DOHH2 (cell line): ENCODE data around the gene IRF6.

ENCODE experiments used
- H3F3A ChIP-seq: fragments of 200-600 bp; sonication (generic), shearing (Covaris generic); 2 replicates; pipeline ENCODE4 v1.6.0; 2016; ENCODE audit warnings: antibody characterized with exemption, mild to moderate bottlenecking; ENCODE audit not compliant: control insufficient read depth, insufficient read depth
- H3K27ac ChIP-seq: fragments of 200-600 bp; sonication (generic); 2 replicates; pipeline ENCODE4 v1.5.1; 2014; ENCODE audit warnings: low read depth, mild to moderate bottlenecking, low read length, moderate library complexity
- H3K27me3 ChIP-seq: fragments of 200-600 bp; sonication (generic); 2 replicates; pipeline ENCODE4 v1.6.1; 2014; ENCODE audit warnings: mild to moderate bottlenecking, low read length, mixed read lengths; ENCODE audit not compliant: control insufficient read depth
- H3K36me3 ChIP-seq: fragments of 200-600 bp; sonication (generic); 2 replicates; pipeline ENCODE4 v1.6.1; 2014; ENCODE audit warnings: mild to moderate bottlenecking, low read length, moderate library complexity, mixed read lengths; ENCODE audit not compliant: control insufficient read depth
- H3K4me1 ChIP-seq: fragments of 200-600 bp; sonication (generic); 2 replicates; pipeline ENCODE4 v1.6.1; 2014; ENCODE audit warnings: mild to moderate bottlenecking, low read length, mixed read lengths; ENCODE audit not compliant: control insufficient read depth
- H3K4me2 ChIP-seq: fragments of 200-600 bp; sonication (generic); 2 replicates; pipeline ENCODE4 v1.6.0; 2014; ENCODE audit warnings: mild to moderate bottlenecking, low read length, moderate library complexity
- H3K4me3 ChIP-seq: fragments of 200-600 bp; sonication (generic); 2 replicates; pipeline ENCODE4 v1.5.1; 2014; ENCODE audit warnings: mild to moderate bottlenecking, low read length, mixed read lengths
- H3K79me2 ChIP-seq: fragments of 200-600 bp; sonication (generic); 2 replicates; pipeline ENCODE4 v1.6.1; 2014; ENCODE audit warnings: mild to moderate bottlenecking, low read length, mixed read lengths; ENCODE audit not compliant: control insufficient read depth
- H3K9me2 ChIP-seq: fragments of 200-600 bp; sonication (generic); replicated peaks from 2 replicates; pipeline ENCODE4 v1.6.1; 2014; ENCODE audit warnings: mild to moderate bottlenecking, low read length, mixed read lengths; ENCODE audit not compliant: control insufficient read depth
- H3K9me3 ChIP-seq: fragments of 200-600 bp; sonication (generic); 2 replicates; pipeline ENCODE4 v1.6.1; 2014; ENCODE audit warnings: antibody characterized with exemption, low read length, mixed read lengths; ENCODE audit not compliant: control insufficient read depth, insufficient read depth
- H4K20me1 ChIP-seq: fragments of 200-600 bp; sonication (generic); 2 replicates; pipeline ENCODE4 v1.6.0; 2014; ENCODE audit warnings: low read depth, mild to moderate bottlenecking, antibody characterized with exemption, low read length, moderate library complexity; ENCODE audit not compliant: control insufficient read depth, insufficient read depth
- EZH2phosphoT487 ChIP-seq: fragments of 200-600 bp; sonication (generic); IDR thresholded peaks from 2 replicates; pipeline ENCODE4 v1.6.1; 2017; ENCODE audit warnings: borderline replicate concordance, mild to moderate bottlenecking, antibody characterized with exemption, low read length, moderate library complexity, mixed read lengths
- TF ChIP-seq, protein P1 (sequence below): fragments of 200-600 bp; sonication (generic); IDR thresholded peaks from one replicate; pipeline ENCODE4 v1.5.1; 2014; ENCODE audit warnings: antibody characterized with exemption, mild to moderate bottlenecking, low read depth, low read length; ENCODE audit not compliant: poor library complexity, severe bottlenecking

IRF6 gene

DNA sequence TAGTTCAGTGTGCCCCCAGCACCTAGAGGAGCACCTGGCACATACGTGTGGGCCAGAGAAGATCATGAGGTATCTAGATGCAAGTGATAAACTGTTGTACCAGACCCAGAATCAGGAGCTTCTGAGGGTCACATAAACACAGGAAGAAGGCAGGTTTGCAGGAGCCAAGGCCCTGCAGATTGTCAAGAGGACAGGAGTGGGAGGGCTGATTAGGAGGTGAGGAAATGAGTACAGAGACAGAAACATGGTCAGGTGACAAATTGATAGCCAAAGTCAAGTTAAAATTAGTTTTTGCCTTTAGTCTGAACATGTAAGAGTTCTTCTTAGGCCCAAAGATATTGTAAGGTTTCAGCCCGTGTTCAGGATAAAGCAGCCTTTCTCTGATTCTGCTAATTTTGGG is 64.1 kb downstream of the IRF6 start:
- Histone ChIP-seq H3K4me3 (no peak overlapping the region), H3K4me2 (no peak overlapping the region)

DNA sequence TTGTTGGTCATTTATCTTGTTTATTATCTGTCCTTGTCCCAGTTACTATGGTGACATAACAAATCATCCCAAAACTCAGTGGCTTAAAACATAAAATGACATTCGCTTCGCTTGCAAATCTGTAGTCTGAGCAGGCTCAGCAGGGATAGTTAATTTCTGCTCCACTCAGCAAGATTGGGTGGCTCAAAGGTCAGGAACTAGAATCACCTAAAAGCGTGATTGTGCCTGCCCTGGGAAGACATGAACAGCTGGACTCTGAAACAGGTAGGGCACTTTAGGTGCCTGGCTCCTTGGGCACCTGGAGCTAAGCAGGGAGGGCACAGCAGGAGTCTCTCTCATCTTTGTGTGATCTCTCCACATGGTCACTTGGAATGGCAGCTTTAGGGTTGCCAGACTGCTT is 64.7 kb downstream of the IRF6 start:
- TF ChIP-seq EZH2phosphoT487: no peak
- TF ChIP-seq, protein P1, sequence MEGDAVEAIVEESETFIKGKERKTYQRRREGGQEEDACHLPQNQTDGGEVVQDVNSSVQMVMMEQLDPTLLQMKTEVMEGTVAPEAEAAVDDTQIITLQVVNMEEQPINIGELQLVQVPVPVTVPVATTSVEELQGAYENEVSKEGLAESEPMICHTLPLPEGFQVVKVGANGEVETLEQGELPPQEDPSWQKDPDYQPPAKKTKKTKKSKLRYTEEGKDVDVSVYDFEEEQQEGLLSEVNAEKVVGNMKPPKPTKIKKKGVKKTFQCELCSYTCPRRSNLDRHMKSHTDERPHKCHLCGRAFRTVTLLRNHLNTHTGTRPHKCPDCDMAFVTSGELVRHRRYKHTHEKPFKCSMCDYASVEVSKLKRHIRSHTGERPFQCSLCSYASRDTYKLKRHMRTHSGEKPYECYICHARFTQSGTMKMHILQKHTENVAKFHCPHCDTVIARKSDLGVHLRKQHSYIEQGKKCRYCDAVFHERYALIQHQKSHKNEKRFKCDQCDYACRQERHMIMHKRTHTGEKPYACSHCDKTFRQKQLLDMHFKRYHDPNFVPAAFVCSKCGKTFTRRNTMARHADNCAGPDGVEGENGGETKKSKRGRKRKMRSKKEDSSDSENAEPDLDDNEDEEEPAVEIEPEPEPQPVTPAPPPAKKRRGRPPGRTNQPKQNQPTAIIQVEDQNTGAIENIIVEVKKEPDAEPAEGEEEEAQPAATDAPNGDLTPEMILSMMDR: no peak
- no peak overlapping the region for H3K4me3 ChIP-seq
- no peaks in the 10 kb centered on the region for H3K4me1 ChIP-seq
- no peaks in the 10 kb centered on the region for H3K36me3 ChIP-seq
- H3K27me3 ChIP-seq: peaks cover 3% of the 10 kb centered on the region; the same call in 1 of the 2 replicates
- H3K4me2 ChIP-seq: no peak overlapping the region
- H3K9me3 ChIP-seq: no peaks in the 10 kb centered on the region
- H4K20me1 ChIP-seq: no peaks in the 10 kb centered on the region
- no peak overlapping the region for H3K27ac ChIP-seq
- no peaks in the 10 kb centered on the region for H3K79me2 ChIP-seq
- no peaks in the 10 kb centered on the region for H3F3A ChIP-seq
- H3K9me2 ChIP-seq: no peaks in the 10 kb centered on the region

More for the DNA sequence above, 64.1 kb downstream of the IRF6 start:
- Histone ChIP-seq H3K27ac (no peak overlapping the region), H3K9me2 (no peaks in the 10 kb centered on the region), H3K27me3 (peaks cover 9% of the 10 kb centered on the region; the same call in 1 of the 2 replicates), H3F3A (no peaks in the 10 kb centered on the region), H3K36me3 (no peaks in the 10 kb centered on the region), H4K20me1 (no peaks in the 10 kb centered on the region), H3K79me2 (no peaks in the 10 kb centered on the region), H3K9me3 (no peaks in the 10 kb centered on the region), H3K4me1 (no peaks in the 10 kb centered on the region)
- TF ChIP-seq, protein P1: no peak
- TF ChIP-seq EZH2phosphoT487: no peak

DNA sequence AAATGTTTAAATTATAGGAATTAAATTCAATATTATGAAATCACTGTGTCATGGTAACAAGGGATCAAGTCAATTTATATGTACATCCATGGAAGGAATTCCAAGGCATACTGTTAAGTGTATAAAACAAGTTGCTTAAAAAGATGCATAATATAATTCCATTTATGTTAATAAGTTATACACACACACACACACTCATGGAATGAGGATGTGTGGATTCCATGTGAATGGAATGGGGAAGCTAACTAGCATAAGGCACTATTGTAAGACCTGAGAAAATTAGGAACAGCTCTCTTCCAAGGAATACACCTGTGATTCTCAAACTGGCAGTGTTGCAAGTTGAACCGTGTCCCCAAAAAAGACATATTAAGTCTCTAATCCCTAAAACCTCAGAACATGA is 67.7 kb downstream of the IRF6 start:
- no peaks in the 10 kb centered on the region for H3K9me2 ChIP-seq
- TF ChIP-seq EZH2phosphoT487: no peak
- TF ChIP-seq, protein P1: no peak
- H3K27ac ChIP-seq: no peak overlapping the region
- H3K4me1 ChIP-seq: no peaks in the 10 kb centered on the region
- H3K36me3 ChIP-seq: no peaks in the 10 kb centered on the region
- H3K9me3 ChIP-seq: no peaks in the 10 kb centered on the region
- no peak overlapping the region for H3K4me3 ChIP-seq
- peaks cover 3% of the 10 kb centered on the region for H3K27me3 ChIP-seq
- no peaks in the 10 kb centered on the region for H4K20me1 ChIP-seq
- no peaks in the 10 kb centered on the region for H3K79me2 ChIP-seq
- no peaks in the 10 kb centered on the region for H3F3A ChIP-seq
- H3K4me2 ChIP-seq: no peak overlapping the region
